HG03159 (cell line): ENCODE data around the gene PDLIM5.
"Not testable (repeated sequence)": the region's sequence is repeated elsewhere in the genome, so short reads cannot be mapped to it uniquely, and the experiment has no call there.

Experiments used
- ATAC-seq: cut with Tn5 transposase; IDR thresholded peaks from one replicate; pipeline ENCODE4 v1.9.1; 2021; ENCODE audit warnings: mild to moderate bottlenecking, moderate library complexity; ENCODE audit not compliant: unreplicated experiment

The PDLIM5 gene

GRCh38 chr4:94551643-94552564 lies 100.2 kb downstream of the PDLIM5 start:
- no peak for ATAC-seq

- ATAC-seq, result not testable (repeated sequence)
These were observed 104.3 kb downstream of the PDLIM5 start for GRCh38 chr4:94556047-94556446.

- ATAC-seq, result not testable (repeated sequence)
These were observed 105.9 kb downstream of the PDLIM5 start for GRCh38 chr4:94557632-94558031.

- ATAC-seq, result no peak
These were observed 106.7 kb downstream of the PDLIM5 start for GRCh38 chr4:94558392-94558904.

GRCh38 chr4:94559351-94559806 lies 107.6 kb downstream of the PDLIM5 start:
- no peak for ATAC-seq

GRCh38 chr4:94561249-94562024 lies 109.7 kb downstream of the PDLIM5 start:
- ATAC-seq, result no peak

GRCh38 chr4:94562285-94562684 lies 110.5 kb downstream of the PDLIM5 start:
- ATAC-seq, result no peak

- ATAC-seq, result no peak
These were observed 112.5 kb downstream of the PDLIM5 start for GRCh38 chr4:94564252-94564651.

- ATAC-seq, result no peak
These were observed 114.7 kb downstream of the PDLIM5 start for GRCh38 chr4:94566420-94566819.

GRCh38 chr4:94567811-94568210 lies 116.1 kb downstream of the PDLIM5 start:
- ATAC-seq, result peak; percentile 70

- ATAC-seq, result no peak
These were observed 118.8 kb downstream of the PDLIM5 start for GRCh38 chr4:94570558-94570957.

GRCh38 chr4:94571298-94571697 lies 119.6 kb downstream of the PDLIM5 start:
- ATAC-seq, result no peak

- ATAC-seq, result no peak
These were observed 120.0 kb downstream of the PDLIM5 start for GRCh38 chr4:94571715-94572114.

- no peak for ATAC-seq
These were observed 122.3 kb downstream of the PDLIM5 start for GRCh38 chr4:94574050-94574449.

- no peak for ATAC-seq
These were observed 122.9 kb downstream of the PDLIM5 start for GRCh38 chr4:94574616-94575015.

GRCh38 chr4:94575652-94576051 lies 123.9 kb downstream of the PDLIM5 start:
- ATAC-seq, result no peak

- no peak for ATAC-seq
These were observed 124.5 kb downstream of the PDLIM5 start for GRCh38 chr4:94576210-94576609.

GRCh38 chr4:94577136-94577535 lies 125.4 kb downstream of the PDLIM5 start:
- ATAC-seq, result no peak

GRCh38 chr4:94578195-94578594 lies 126.5 kb downstream of the PDLIM5 start:
- no peak for ATAC-seq

GRCh38 chr4:94581766-94582165 lies 130.0 kb downstream of the PDLIM5 start:
- ATAC-seq, result no peak

GRCh38 chr4:94582517-94582916 lies 130.8 kb downstream of the PDLIM5 start:
- no peak for ATAC-seq
